HL-60 (cell line): ENCODE measurements around the gene FOXL3.

ENCODE experiments used
- DNase-seq, 2 experiments: peaks; one replicate each; pipeline ENCODE4 v3.0.0-alpha.2; 2010 to 2020; ENCODE audit warnings: low read depth in 1 of 2, low spot score in 1 of 2
- H3K27ac ChIP-seq: fragments of 250-450 bp; sonication (Bioruptor Pico); replicated peaks from 2 replicates; pipeline ENCODE4 v1.5.1; 2020; ENCODE audit warnings: mild to moderate bottlenecking, moderate library complexity
- H3K27me3 ChIP-seq: fragments of 250-450 bp; sonication (Bioruptor Pico); 2 replicates; pipeline ENCODE4 v1.5.1; 2021; ENCODE audit warnings: mild to moderate bottlenecking, moderate library complexity; ENCODE audit not compliant: insufficient read depth, poor library complexity, severe bottlenecking
- H3K4me3 ChIP-seq: replicated peaks from 2 replicates; pipeline ENCODE4 v1.5.1; 2011; ENCODE audit warnings: mild to moderate bottlenecking, control low read depth, low read length; ENCODE audit not compliant: insufficient read depth
- CTCF ChIP-seq: IDR thresholded peaks from one replicate; pipeline ENCODE4 v1.5.1; 2011; ENCODE audit warnings: low read length, control low read depth, inconsistent platforms; ENCODE audit not compliant: insufficient read depth
- GABPA ChIP-seq: IDR thresholded peaks from 2 replicates; pipeline ENCODE4 v1.6.1; 2012; ENCODE audit warnings: low read depth
- POLR2AphosphoS5 ChIP-seq: IDR thresholded peaks from 2 replicates; pipeline ENCODE4 v1.6.1; 2012; ENCODE audit warnings: low read depth
- SPI1 ChIP-seq: IDR thresholded peaks from 2 replicates; pipeline ENCODE4 v1.6.1; 2012; ENCODE audit warnings: low read depth, mild to moderate bottlenecking, borderline replicate concordance
- TF ChIP-seq, protein P1 (sequence below): IDR thresholded peaks from 2 replicates; pipeline ENCODE4 v1.6.1; 2012; ENCODE audit warnings: low read depth; ENCODE audit not compliant: insufficient replicate concordance

The FOXL3 gene

DNA sequence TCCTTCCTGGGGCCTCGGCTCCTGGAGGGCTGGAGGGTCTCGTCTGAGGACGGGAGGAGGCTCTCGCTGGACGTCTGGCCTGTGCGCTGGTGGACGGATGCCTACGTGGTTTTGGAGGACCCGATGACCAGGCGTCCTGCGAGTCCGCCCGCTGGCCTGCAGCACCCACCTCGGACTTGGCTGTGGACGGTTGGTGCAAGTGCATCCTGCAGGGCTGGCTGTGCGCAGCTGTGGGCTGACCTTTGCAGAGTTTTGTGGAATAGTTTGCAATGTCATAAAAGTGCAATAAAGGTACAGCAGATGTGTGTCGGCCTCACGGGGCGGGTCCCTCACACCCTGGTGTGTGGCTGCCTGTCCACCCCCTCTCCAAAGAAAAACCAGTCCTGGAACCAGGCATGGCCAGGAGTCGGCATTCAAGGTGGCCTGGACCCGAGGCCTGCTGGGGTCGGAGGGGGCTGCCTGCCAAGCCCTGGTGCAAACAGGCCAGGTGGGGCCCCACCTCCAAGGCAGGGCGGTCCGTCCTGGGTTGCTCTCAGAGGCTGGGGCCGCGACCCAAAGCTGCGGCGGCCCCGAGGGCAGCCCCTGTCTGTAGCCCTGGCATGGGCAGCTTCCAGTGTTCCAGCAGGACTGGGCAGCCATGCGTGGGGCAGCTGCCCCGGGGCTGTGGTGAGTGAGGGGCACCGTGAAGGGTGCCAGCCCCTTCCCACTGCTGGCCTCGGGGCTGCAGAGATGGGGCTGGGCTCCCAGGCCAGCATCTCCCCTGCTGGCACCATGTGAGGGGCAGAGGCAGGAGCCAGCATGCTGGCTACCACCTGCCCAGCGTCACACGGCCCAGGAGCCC is 29.3 kb upstream of the FOXL3 start:
- TF ChIP-seq POLR2AphosphoS5 (no peak), CTCF (no peak), SPI1 (no peak), GABPA (no peak)
- TF ChIP-seq, protein P1, sequence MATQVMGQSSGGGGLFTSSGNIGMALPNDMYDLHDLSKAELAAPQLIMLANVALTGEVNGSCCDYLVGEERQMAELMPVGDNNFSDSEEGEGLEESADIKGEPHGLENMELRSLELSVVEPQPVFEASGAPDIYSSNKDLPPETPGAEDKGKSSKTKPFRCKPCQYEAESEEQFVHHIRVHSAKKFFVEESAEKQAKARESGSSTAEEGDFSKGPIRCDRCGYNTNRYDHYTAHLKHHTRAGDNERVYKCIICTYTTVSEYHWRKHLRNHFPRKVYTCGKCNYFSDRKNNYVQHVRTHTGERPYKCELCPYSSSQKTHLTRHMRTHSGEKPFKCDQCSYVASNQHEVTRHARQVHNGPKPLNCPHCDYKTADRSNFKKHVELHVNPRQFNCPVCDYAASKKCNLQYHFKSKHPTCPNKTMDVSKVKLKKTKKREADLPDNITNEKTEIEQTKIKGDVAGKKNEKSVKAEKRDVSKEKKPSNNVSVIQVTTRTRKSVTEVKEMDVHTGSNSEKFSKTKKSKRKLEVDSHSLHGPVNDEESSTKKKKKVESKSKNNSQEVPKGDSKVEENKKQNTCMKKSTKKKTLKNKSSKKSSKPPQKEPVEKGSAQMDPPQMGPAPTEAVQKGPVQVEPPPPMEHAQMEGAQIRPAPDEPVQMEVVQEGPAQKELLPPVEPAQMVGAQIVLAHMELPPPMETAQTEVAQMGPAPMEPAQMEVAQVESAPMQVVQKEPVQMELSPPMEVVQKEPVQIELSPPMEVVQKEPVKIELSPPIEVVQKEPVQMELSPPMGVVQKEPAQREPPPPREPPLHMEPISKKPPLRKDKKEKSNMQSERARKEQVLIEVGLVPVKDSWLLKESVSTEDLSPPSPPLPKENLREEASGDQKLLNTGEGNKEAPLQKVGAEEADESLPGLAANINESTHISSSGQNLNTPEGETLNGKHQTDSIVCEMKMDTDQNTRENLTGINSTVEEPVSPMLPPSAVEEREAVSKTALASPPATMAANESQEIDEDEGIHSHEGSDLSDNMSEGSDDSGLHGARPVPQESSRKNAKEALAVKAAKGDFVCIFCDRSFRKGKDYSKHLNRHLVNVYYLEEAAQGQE, result no peak
- no peak overlapping the region for H3K4me3 ChIP-seq

DNA sequence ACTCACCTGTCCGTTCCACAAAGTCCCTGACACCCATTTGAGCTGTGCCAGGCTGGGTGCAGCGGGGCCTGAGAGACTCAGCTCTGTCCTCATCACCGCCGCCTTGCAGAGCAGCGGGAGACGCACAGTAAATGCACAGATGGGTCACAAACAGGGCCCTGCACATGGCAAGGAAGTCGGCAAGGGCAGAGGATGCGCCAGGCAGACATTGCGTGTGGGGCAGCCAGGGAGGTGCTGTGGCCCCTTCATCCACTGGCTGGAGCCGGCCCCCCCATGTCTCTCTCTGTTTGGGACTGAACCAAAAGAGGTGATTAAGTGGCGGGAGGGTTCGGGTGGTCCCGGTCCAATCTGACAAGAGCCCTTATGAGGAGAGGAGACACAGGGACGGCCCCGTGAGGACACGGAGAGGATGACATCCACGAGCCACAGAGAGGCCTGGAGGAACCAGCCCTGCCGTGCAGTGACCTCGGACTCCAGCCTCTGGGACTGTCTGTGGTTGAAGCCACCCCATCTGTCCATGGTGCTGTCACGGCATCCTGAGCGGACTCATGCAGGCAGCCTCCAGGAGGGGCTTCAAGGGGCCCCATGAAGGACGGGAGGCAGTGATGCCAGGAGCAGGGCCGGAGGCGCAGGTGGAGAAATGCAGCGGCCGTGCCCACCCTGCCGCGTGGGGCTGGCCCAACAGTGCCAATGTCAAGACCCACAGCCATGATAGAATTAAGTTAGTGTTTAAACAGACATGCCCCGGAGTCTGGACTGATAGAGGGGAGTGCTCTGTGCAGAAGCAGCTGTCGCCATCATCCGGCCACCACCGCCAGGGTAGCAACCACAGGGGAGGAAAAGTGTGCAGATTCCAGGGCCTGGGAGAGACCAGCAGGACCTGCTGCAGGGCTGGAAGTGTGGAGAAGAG is 28.4 kb upstream of the FOXL3 start:
- TF ChIP-seq GABPA, result no peak
- no peak for TF ChIP-seq CTCF
- TF ChIP-seq SPI1, result no peak
- no peak for TF ChIP-seq POLR2AphosphoS5
- TF ChIP-seq, protein P1, result no peak
- Histone ChIP-seq H3K4me3 (no peak overlapping the region), H3K27me3 (no peaks in the 10 kb centered on the region), H3K27ac (no peak overlapping the region)
- DNase-seq, result no peak

More for the DNA sequence above, 29.3 kb upstream of the FOXL3 start:
- H3K27ac ChIP-seq, result no peak overlapping the region
- DNase-seq, result no peak
- H3K27me3 ChIP-seq, result no peaks in the 10 kb centered on the region

GRCh38 chr7:262251-262572 is 27.8 kb upstream of the FOXL3 start:
- TF ChIP-seq CTCF (no peak), GABPA (no peak), POLR2AphosphoS5 (no peak), SPI1 (no peak)
- TF ChIP-seq, protein P1, result no peak
- Histone ChIP-seq H3K4me3 (no peak overlapping the region), H3K27ac (no peak overlapping the region), H3K27me3 (no peaks in the 10 kb centered on the region)
- DNase-seq, result no peak
